HG02938 (cell line): ENCODE measurements around the gene RPRD2.
A peak's percentile ranks its signal among the peaks of the same experiment; 100 is the strongest.
"Not testable (repeated sequence)": the region's sequence is repeated elsewhere in the genome, so short reads cannot be mapped to it uniquely, and the experiment has no call there.

Experiments
- ATAC-seq: cut with Tn5 transposase; IDR thresholded peaks from one replicate; pipeline ENCODE4 v1.9.1; 2021; ENCODE audit warnings: mild to moderate bottlenecking, moderate library complexity; ENCODE audit not compliant: unreplicated experiment

The RPRD2 gene

DNA sequence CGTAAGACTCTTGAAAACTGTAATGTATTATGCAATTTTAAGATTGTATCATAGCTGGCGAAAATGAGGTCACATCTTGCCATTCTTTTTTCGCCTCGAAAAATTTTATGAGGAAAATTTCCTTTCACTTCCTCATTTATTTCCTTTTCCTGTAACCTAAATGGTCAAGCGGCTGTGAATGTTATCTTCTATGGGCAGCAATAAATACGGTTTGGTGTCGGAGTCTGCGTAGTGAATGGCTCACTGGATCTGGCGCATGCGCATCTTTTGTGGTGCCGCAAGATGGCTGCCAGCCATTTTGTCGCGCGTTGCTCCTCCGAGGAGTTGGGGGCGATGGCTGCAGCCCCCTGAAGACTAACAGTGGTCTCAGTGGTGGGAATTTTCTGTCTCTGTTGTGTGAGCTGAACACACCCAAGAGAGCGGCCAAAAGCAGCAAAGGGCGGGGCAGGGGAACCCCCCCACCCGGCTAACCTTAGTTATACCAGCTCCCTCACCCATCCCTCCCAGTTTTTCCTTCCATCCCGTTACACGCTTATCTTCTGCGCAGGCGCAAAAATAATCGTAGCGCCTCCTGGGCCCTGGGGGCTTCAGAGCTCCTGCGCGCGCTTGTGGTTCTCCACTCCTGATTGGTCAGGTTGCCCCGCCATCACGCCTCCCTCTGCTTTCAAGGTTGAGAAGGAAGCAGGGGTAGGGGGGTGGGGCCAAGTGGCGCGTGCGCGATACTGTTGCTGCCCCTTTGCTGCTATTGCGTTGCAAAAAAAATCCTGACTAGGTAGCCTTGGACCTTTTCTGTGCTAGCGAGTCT, at the start of gene RPRD2:
Gene RPRD2, plus strand, starts transcription at position 722 of the 805 bp plus-strand sequence. CDS start 568 bp downstream, outside the sequence.
- ATAC-seq = peak; percentile 77

DNA sequence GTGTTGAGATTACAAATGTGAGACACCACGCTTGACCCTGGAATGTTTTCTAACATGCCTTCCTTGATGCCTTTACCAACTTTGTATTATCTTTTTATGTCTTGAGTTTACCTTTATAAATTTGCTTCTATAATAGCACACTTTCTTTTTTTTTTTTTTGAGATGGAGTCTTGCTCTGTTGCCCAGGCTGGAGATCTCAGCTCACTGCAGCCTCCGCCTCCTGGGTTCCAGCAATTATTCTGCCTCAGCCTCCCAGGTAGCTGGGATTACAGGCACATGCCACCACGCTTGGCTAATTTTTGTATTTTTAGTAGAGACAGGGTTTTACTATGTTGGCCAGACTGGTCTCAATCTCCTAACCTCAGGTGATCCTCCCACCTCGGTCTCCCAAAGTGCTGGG, 49.3 kb upstream of the RPRD2 start:
- ATAC-seq = not testable (repeated sequence)

DNA sequence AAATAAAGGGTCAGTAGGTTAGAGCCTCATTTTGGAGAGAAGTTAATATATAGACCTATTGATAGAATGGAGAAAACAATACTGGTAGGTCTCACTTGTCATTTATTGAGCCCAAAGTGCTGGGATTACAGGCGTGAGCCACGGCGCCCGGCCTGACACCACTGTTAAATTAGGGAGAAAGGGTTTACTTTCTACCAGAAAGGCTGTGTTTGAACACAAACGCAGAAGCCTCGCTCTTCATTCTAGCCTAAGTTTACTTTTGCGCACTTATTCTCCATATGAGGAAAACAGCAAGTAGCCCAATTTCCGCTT, 43.3 kb upstream of the RPRD2 start:
- no peak for ATAC-seq

DNA sequence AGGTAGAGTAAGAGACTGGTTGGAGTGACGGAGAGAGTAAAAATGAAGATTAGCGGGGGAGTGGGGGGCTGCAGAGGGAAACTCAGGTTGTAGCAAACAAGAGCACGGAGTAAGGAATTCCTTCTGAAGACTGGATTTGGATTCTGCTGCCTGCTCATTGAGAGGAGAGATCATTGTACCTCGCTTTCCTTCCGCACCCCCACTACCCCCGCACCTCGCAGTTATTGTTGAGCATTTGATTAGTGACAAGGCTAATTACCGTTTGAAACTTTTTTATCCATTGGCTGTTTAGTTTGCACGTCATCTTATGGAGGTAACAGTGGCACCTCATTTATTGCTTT, 42.2 kb upstream of the RPRD2 start:
- ATAC-seq = no peak

DNA sequence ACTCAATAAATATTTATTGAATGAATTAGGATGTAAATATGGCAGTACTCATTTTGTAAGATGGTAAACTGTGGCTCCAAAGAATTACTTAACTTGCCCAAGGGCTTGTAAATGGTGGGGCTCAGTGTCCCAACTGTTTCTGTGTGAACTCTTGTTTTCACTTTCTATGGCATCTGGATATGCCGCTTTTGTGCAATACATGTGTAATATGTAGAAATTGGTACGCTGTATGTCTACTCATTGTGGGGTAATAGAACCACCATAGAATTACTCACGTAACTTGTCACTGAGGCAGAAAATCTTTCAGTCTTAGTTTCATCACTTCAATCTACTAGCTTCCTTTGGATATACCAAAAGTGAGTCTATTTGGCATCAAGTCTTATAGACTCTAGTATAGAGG, 41.6 kb upstream of the RPRD2 start:
- no peak for ATAC-seq

GRCh38 chr1:150332651-150333290, 31.2 kb upstream of the RPRD2 start:
- ATAC-seq = no peak

DNA sequence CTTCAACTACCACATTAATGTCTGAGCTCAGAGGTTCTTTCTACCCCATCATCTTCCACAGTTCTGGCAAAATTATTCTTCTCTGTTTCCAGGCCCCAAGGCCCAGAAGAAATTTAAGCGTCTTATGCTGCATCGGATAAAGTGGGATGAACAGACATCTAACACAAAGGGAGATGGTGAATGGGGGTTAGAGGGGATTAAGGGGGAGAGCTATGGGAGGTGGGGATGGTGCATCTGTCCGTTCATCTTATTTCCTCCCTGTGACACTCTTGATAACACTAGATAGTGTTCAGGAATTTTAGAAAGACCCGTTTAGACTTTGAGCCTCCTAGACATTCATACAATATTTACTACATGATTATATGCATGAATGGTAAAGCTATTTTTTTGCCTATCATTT, 17.6 kb upstream of the RPRD2 start:
- ATAC-seq = no peak

GRCh38 chr1:150352866-150353265, 11.1 kb upstream of the RPRD2 start:
- no peak for ATAC-seq

- ATAC-seq = no peak
Measured at GRCh38 chr1:150362721-150363425, 1.1 kb upstream of the RPRD2 start.

GRCh38 chr1:150364231-150365003, 470 bp downstream of the RPRD2 start:
- ATAC-seq = peak; percentile 16

GRCh38 chr1:150365941-150366340, 2.0 kb downstream of the RPRD2 start:
- ATAC-seq = no peak

DNA sequence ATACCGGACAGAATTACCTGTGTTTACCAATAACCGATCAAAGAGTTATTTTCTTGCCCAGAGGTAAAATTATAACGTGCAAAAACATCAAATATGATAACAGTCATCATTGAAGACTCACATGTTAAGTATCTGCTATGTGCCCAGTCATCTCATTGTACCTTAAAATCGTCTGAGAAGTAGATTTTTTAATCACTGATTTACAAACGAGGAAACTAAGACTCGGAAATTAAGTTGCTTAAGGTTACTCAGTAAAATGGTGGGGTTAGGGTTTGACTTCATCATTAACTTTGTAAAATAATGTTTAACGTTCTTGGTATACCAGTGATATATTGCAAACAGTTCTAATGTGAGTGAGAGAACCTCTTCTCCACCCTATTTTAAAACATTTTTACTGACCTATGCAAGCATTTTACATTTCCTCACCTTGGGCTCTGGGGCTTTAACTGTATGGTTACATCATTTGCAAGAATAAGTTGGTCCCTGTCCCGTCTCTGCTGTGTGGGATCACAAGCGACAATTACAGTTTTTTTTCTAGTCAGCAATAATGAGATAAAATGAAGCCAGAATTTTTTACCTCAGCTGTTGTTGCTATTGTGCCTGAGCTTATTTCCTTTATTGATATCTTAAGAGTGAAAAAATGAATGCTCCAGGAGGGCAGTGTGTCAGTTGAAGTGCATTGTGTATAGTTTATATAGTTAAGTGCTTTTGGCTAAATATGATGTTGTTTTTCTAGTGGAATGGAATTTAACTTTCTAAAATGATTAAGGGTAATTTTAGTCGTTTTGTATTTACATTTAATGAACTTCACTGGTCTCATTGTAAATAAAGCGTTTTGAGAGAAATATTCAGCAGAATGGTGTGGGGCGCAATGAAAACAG, 2.7 kb downstream of the RPRD2 start:
- no peak for ATAC-seq

GRCh38 chr1:150371110-150371509, 7.2 kb downstream of the RPRD2 start:
- ATAC-seq = no peak

DNA sequence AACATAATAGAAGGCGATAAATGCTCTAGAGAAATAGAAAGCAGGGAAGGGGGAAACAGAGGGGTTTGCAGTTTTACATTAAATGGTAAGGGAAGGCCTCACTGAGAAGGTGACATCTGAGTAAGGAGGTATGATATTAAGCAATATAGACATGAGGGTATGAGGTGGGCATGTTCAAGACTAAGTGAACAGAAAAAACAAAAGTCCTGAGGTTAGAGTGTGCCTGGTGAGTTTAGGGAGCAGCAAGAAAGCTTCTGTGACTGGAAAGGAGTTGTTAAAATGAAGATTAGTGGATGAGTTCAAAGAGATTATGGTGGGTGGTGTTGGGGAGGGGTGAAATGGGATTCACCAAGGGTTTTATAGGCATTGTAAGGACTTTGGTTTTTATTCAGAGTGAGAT, 8.6 kb downstream of the RPRD2 start:
- no peak for ATAC-seq

- ATAC-seq = no peak
Measured at GRCh38 chr1:150376110-150376509, 12.2 kb downstream of the RPRD2 start.

DNA sequence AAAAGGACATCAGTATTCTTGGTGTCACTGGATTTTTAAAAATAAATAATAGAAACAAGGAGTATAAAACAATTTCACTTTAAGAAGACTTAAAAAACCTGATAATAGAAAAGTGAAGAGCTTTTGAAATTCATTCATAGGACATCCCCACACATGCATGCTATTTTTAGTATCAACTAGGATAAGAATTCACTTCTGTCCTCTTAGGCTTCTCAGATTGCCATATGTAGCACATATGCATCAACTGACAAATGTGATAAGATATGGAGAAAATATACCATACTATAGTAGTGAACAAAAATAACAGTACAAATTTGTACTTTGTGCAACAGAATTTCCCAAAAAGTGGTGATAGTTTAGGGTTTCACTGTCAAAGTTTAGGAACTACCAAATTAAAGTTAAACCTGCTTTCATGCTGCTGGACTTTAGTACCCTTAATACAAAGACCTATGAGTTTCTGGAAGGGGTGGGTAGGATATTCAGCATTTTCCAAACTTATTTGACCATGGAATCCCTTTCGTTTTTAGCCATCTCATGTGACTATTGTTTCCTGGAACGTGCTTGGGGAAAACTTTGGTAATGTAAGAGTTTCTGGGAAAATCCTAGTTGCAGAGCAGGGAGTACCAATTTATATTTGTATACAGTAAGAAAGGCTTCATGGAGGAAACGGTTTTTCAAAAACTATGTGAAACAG, 19.8 kb downstream of the RPRD2 start:
- no peak for ATAC-seq

DNA sequence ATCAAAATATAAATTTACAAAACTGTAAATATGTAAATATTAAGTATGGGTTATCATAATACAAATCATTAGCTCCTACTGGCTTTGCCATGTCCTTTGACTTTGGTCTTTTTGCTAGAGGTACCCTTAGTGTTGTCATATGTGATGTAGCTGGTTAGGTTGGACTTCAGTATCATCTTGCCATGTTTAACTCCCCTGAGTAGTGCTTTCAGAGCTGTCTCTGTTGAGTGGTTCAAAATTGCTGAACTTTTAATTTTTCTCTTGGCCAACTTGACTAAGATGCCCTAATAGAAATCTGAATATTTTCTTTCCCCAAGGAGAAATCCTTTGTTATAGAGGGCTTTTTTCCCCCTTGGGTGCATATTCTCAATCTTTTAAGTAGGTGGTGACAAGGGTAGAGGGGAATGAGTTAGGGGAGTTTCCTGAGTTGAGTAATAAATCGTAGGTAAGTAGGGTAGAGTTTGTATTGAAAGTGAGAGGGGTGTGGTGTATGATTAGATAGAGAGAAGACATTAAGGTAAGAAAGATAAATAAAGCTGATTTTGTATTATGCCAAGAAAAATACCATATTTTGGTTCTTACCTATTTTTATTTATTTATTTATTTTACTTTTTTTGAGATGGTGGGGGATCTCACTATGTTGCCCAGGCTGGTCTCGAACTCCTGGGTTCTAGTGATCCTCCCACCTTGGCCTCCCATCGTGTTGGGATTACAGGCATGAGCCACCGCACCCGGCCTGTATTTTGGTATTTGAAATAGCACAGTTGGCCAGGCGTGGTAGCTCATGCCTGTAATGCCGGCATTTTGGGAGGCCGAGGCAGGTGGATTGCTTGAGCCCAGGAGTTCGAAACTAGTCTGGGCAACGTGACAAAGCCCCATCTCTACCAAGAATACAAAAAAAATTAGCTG, 21.8 kb downstream of the RPRD2 start:
- ATAC-seq = no peak

DNA sequence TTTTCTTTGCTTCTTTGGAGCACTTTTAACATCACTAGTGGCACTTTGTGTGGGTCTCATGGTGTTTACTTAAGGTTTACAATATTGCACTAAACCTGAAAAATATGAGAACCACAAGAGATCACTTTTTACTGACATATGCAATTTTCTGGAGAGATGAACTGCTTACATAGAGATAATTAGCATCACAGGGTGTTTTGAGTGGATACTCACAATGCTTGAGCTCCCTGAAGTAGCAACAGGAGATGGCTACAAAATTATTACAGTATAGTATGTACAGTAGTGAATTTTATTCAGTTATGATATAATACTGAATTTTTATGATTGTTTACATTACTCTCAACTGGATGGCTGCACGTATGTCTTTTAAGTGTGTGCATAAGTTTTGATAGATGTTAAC, 22.6 kb downstream of the RPRD2 start:
- no peak for ATAC-seq

DNA sequence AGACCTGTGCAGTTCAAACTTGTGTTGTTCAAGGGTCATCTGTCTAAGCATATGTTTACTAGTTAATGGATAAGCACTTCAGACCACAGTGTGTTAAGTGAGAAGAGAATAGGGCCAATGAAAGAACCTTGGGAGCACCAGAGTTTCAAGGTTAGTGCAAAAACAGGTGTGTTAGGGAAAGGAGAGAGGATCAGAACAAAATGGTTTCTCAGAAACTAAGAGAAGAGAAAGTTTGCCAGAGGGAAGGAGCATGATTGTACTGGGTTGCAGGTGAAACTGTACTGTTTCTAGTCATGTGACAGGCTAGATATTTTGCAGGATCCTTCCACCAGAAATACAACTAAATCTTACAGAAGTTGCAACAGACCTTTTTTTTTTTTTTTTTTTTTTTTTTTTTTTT, 23.3 kb downstream of the RPRD2 start:
- no peak for ATAC-seq
